HCT116 (cell line): ENCODE results near the gene WDR70. TPM values are rescaled to one million over a fixed set of nuclear protein-coding genes. Genes with fewer than 3 reads are reported as not detected.

Experiments used
- ATAC-seq: fragments of 200-7000 bp; cut with Tn5 transposase; 2 replicates; pipeline ENCODE4 v1.9.1; 2020; ENCODE audit warnings: mild to moderate bottlenecking, moderate library complexity
- BruUV-seq: library from RNA; stranded (reverse); fragments of 400-500 nt; replicated peaks from 2 replicates; lab custom pipeline; 2021; lab: Mats Ljungman, UMichigan
- CTCF ChIA-PET: fragments of 300-600 bp; sonication (Branson Sonifier 250); formaldehyde crosslinking; loops from one replicate; lab custom pipeline; 2021; ENCODE audit warnings: antibody characterized with exemption; lab: Charles Lee
- POLR2A ChIA-PET: fragments of 300-600, 350-600 bp; sonication (Branson Sonifier 250); formaldehyde crosslinking; loops from one replicate; lab custom pipeline; 2021; ENCODE audit warnings: antibody characterized with exemption; lab: Charles Lee
- RAD21 ChIA-PET, 2 experiments: fragments of 300-600 bp; sonication (Branson Sonifier 250); formaldehyde crosslinking; loops; one replicate each; lab custom pipeline; 2023; ENCODE audit warnings: low total read pairs in 2 of 2; ENCODE audit not compliant: uncharacterized antibody in 2 of 2, unreplicated experiment in 2 of 2, low non-redundant PET in 1 of 2; lab: Charles Lee
- DNase-seq: peaks from one replicate; pipeline ENCODE4 v3.0.0-alpha.2; 2010; ENCODE audit warnings: low read depth, low spot score
- H2AFZ ChIP-seq: fragments of 200-600 bp; shearing (Covaris generic), sonication (generic); 2 replicates; pipeline ENCODE4 v1.6.1; 2017; ENCODE audit warnings: low read depth, mixed run types, mixed read lengths, antibody characterized with exemption, low read length; ENCODE audit not compliant: poor library complexity, severe bottlenecking
- H3K27ac ChIP-seq: 2 replicates; pipeline ENCODE4 v1.5.1; 2012; ENCODE audit warnings: low read depth, low read length
- H3K27me3 ChIP-seq: fragments of 200-600 bp; sonication (generic); 2 replicates; pipeline ENCODE4 v1.6.1; 2016; ENCODE audit warnings: mixed run types, low read length, mixed read lengths; ENCODE audit not compliant: insufficient read depth
- H3K36me3 ChIP-seq, 2 experiments: fragments of 200-500 bp in 1 of 2; fragments of 200-600 bp in 1 of 2; sonication (Bioruptor generic) in 1 of 2; sonication (generic) in 1 of 2; 2 replicates each; pipeline versions ENCODE4 v1.5.1 to v1.6.1; 2014 to 2016; ENCODE audit warnings: low read length in 2 of 2, inconsistent platforms in 1 of 2, mixed read lengths in 1 of 2, mixed run types in 1 of 2; ENCODE audit not compliant: insufficient read depth in 2 of 2, control insufficient read depth in 1 of 2
- H3K4me1 ChIP-seq, 2 experiments: fragments of 200-600 bp in 1 of 2; sonication (generic) in 1 of 2; 2 replicates each; pipeline versions ENCODE4 v1.5.1 to v1.6.1; 2012 to 2017; ENCODE audit warnings: low read length in 2 of 2, inconsistent platforms in 1 of 2, mild to moderate bottlenecking in 1 of 2, mixed read lengths in 1 of 2, mixed run types in 1 of 2, moderate library complexity in 1 of 2; ENCODE audit not compliant: insufficient read depth in 2 of 2, control insufficient read depth in 1 of 2
- H3K4me2 ChIP-seq: fragments of 200-600 bp; sonication (generic); 2 replicates; pipeline ENCODE4 v1.6.1; 2017; ENCODE audit warnings: mixed run types, low read length, mixed read lengths
- H3K4me3 ChIP-seq, 2 experiments: fragments of 200-600 bp in 1 of 2; sonication (generic) in 1 of 2; replicated peaks in 1 of 2; 2 replicates each; pipeline ENCODE4 v1.5.1; 2011 to 2016; ENCODE audit warnings: low read length in 2 of 2, control low read depth in 1 of 2, low read depth in 1 of 2, mild to moderate bottlenecking in 1 of 2, mixed read lengths in 1 of 2, mixed run types in 1 of 2
- H3K79me2 ChIP-seq: fragments of 200-600 bp; sonication (generic); 2 replicates; pipeline ENCODE4 v1.6.1; 2017; ENCODE audit warnings: mild to moderate bottlenecking, mixed run types, low read length, moderate library complexity, mixed read lengths; ENCODE audit not compliant: insufficient read depth
- H3K9ac ChIP-seq: fragments of 200-600 bp; sonication (generic); 2 replicates; pipeline ENCODE4 v1.6.1; 2016; ENCODE audit warnings: low read length, mixed read lengths
- H3K9me2 ChIP-seq: fragments of 200-600 bp; sonication (generic), shearing (Covaris generic); 2 replicates; pipeline ENCODE4 v1.6.1; 2017; ENCODE audit warnings: mixed run types, mild to moderate bottlenecking, moderate library complexity; ENCODE audit not compliant: insufficient read depth
- H3K9me3 ChIP-seq, 2 experiments: fragments of 200-500 bp in 1 of 2; fragments of 200-600 bp in 1 of 2; sonication (Bioruptor generic) in 1 of 2; sonication (generic) in 1 of 2; 2 replicates each; pipeline ENCODE4 v1.6.1; 2014 to 2017; ENCODE audit warnings: low read length in 2 of 2, mixed read lengths in 2 of 2, inconsistent platforms in 1 of 2, low read depth in 1 of 2, mild to moderate bottlenecking in 1 of 2, mixed run types in 1 of 2, moderate library complexity in 1 of 2; ENCODE audit not compliant: control insufficient read depth in 1 of 2, insufficient read depth in 1 of 2
- H4K20me1 ChIP-seq: fragments of 200-600 bp; sonication (generic), shearing (Covaris generic); 2 replicates; pipeline ENCODE4 v1.6.1; 2017; ENCODE audit warnings: mixed run types, mild to moderate bottlenecking, moderate library complexity; ENCODE audit not compliant: insufficient read depth
- CEBPB ChIP-seq: IDR thresholded peaks from 2 replicates; pipeline ENCODE4 v1.6.1; 2012; ENCODE audit warnings: low read depth
- EGR1 ChIP-seq: IDR thresholded peaks from 2 replicates; pipeline ENCODE4 v1.6.1; 2012; ENCODE audit warnings: low read depth
- EZH2 ChIP-seq: fragments of 200-600 bp; sonication (generic); IDR thresholded peaks from 2 replicates; pipeline ENCODE4 v1.6.1; 2017; ENCODE audit warnings: antibody characterized with exemption, mixed run types
- EZH2phosphoT487 ChIP-seq: fragments of 200-600 bp; IDR thresholded peaks from 2 replicates; pipeline ENCODE4 v1.6.1; 2018; ENCODE audit warnings: antibody characterized with exemption, borderline replicate concordance
- JUND ChIP-seq: IDR thresholded peaks from 2 replicates; pipeline ENCODE4 v1.6.1; 2012
- RAD21 ChIP-seq: IDR thresholded peaks from 2 replicates; pipeline ENCODE4 v1.6.1; 2012; ENCODE audit warnings: low read depth, mild to moderate bottlenecking
- SIN3A ChIP-seq: IDR thresholded peaks from 2 replicates; pipeline ENCODE4 v1.6.1; 2012; ENCODE audit warnings: low read depth
- SRF ChIP-seq: IDR thresholded peaks from 2 replicates; pipeline ENCODE4 v1.6.1; 2012; ENCODE audit warnings: low read depth
- TCF7L2 ChIP-seq: IDR thresholded peaks from 2 replicates; pipeline ENCODE4 v1.7.0; 2011; ENCODE audit warnings: borderline replicate concordance, inconsistent platforms; ENCODE audit not compliant: insufficient read depth, insufficient read length; ENCODE audit errors: extremely low read depth
- YY1 ChIP-seq: IDR thresholded peaks from 2 replicates; pipeline ENCODE4 v1.6.1; 2011; ENCODE audit warnings: low read length, low read depth, moderate library complexity, mild to moderate bottlenecking; ENCODE audit not compliant: insufficient replicate concordance; ENCODE audit errors: extremely low read depth
- ZFX ChIP-seq: fragments of 450-650 bp; IDR thresholded peaks from 2 replicates; pipeline ENCODE4 v1.6.1; 2017
- ZNF274 ChIP-seq: fragments of 200-500 bp; sonication (Bioruptor generic); IDR thresholded peaks from 2 replicates; pipeline ENCODE4 v1.6.1; 2014; ENCODE audit warnings: mild to moderate bottlenecking, low read depth, low read length, inconsistent platforms
- intact Hi-C: fragments of 100-400 bp; cut with micrococcal nuclease; formaldehyde crosslinking; loops from 2 replicates; pipeline ENCODE4 v1.10.0; 2022
- total RNA-seq: library from RNA; stranded (reverse); gene quantifications from one replicate; pipeline ENCODE4 v1.2.1, GENCODE V29; 2021; ENCODE audit not compliant: unreplicated experiment
- TF ChIP-seq, protein P1 (sequence below), 3 experiments: fragments of 200-600 bp in 1 of 3; sonication (generic) in 1 of 3; IDR thresholded peaks in 2 of 3; conservative IDR thresholded peaks in 1 of 3; 2 replicates each; pipeline ENCODE4 v1.5.1; 2012 to 2017; ENCODE audit warnings: low read depth in 2 of 3, low read length in 2 of 3, antibody characterized with exemption in 1 of 3, borderline replicate concordance in 1 of 3, control low read depth in 1 of 3, mild to moderate bottlenecking in 1 of 3, mixed read lengths in 1 of 3, mixed run types in 1 of 3, moderate library complexity in 1 of 3; ENCODE audit not compliant: insufficient read depth in 1 of 3
- TF ChIP-seq, protein P2 (sequence below): IDR thresholded peaks from 2 replicates; pipeline ENCODE4 v1.6.1; 2012

The WDR70 gene
- total RNA-seq, 1 experiment from 2014 or later, result 31.1 TPM

DNA sequence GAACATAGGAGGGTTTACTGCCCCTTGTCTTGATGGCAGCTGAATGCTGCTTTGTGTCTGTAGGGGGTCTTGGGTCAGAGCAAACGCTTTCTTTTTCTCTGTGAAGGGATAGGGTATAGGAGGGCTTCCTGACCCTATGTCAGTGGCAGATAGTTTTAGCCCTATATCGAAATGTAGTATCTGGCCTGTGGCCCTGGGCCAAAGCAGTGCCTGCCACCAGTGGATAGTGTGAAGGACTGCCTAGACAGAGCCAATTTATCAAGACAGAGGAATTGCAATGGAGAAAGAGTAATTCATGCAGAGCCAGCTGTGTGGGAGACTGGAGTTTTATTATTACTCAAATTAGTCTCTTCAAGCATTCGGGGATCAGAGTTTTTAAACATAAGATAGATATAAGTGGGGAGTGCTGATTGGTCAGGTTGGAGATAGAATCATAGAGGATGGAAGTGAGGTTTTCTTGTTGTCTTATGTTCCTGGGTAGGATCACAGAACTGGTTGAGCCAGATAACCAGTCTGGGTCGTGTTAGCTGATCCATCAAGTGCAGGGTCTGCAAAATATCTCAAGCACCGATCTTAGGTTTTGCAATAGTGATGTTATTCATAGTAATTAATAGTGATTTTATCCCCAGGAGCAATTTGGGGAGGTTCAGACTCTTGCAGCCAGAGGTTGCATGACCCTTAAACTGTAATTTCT, 282.3 kb downstream of the WDR70 start:
- no peak overlapping the region for H2AFZ ChIP-seq
- BruUV-seq, result no TSS peak
- CTCF ChIA-PET, result no interaction called here

DNA sequence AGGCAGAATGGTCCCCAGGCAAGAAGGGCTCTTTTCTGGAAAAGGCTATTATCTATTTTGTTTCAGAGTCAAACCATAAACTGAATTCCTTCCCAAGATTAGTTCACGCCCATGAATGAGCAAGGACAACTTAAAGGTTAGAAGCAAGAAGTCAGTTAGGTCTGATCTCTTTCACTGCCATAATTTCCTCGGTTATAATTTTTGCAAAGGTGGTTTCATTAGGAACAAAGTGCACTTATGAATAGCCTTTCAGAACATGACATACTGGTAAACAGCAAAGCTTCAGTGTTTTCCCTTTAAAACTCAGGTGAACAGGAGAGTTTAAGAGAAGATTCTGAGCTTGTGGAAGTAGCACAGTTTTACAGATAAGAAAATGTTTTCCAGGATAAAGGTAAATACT, 282.8 kb downstream of the WDR70 start:
- H3K79me2 ChIP-seq, result no peaks in the 10 kb centered on the region
- H3K36me3 ChIP-seq, result no peaks in the 10 kb centered on the region
- POLR2A ChIA-PET, result no interaction called here
- H3K9ac ChIP-seq, result no peak overlapping the region
- no peaks in the 10 kb centered on the region for H3K9me3 ChIP-seq
- intact Hi-C loops, result no loop called here
- TF ChIP-seq, protein P1, sequence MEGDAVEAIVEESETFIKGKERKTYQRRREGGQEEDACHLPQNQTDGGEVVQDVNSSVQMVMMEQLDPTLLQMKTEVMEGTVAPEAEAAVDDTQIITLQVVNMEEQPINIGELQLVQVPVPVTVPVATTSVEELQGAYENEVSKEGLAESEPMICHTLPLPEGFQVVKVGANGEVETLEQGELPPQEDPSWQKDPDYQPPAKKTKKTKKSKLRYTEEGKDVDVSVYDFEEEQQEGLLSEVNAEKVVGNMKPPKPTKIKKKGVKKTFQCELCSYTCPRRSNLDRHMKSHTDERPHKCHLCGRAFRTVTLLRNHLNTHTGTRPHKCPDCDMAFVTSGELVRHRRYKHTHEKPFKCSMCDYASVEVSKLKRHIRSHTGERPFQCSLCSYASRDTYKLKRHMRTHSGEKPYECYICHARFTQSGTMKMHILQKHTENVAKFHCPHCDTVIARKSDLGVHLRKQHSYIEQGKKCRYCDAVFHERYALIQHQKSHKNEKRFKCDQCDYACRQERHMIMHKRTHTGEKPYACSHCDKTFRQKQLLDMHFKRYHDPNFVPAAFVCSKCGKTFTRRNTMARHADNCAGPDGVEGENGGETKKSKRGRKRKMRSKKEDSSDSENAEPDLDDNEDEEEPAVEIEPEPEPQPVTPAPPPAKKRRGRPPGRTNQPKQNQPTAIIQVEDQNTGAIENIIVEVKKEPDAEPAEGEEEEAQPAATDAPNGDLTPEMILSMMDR (IDR thresholded peaks at IDR 0.05 in 2 of 3, conservative IDR thresholded peaks at IDR 0.05 in 1 of 3; ENCODE audit: borderline replicate concordance in 1 of 3, insufficient read depth in 1 of 3, low read depth in 2 of 3, low read length in 2 of 3), result no peak
- TF ChIP-seq SRF, result no peak
- TF ChIP-seq EZH2phosphoT487, result no peak
- no peak for TF ChIP-seq ZFX
- no peak for TF ChIP-seq EZH2
- TF ChIP-seq YY1, result no peak
- TF ChIP-seq, protein P2, sequence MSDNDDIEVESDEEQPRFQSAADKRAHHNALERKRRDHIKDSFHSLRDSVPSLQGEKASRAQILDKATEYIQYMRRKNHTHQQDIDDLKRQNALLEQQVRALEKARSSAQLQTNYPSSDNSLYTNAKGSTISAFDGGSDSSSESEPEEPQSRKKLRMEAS, result no peak
- TF ChIP-seq EGR1, result no peak
- TF ChIP-seq SIN3A, result no peak
- no peak for TF ChIP-seq CEBPB
- TF ChIP-seq ZNF274, result no peak
- TF ChIP-seq JUND, result no peak
- no peak for TF ChIP-seq RAD21
- no peaks in the 10 kb centered on the region for H4K20me1 ChIP-seq
- RAD21 ChIA-PET, result no interaction called here
- ATAC-seq (no peak), DNase-seq (no peak)
- no peaks in the 10 kb centered on the region for H3K27me3 ChIP-seq
- peaks cover 21 to 33% of the 10 kb centered on the region in 2 experiments; a peak in 3 of 4 replicates for H3K4me1 ChIP-seq
- H3K4me3 ChIP-seq, result no peak overlapping the region
- H2AFZ ChIP-seq, result no peak overlapping the region
- H3K27ac ChIP-seq, result no peak overlapping the region
- no TSS peak for BruUV-seq
- H3K9me2 ChIP-seq, result no peaks in the 10 kb centered on the region
- CTCF ChIA-PET, result no interaction called here
- H3K4me2 ChIP-seq, result no peak overlapping the region

More for the DNA sequence above, 282.3 kb downstream of the WDR70 start:
- DNase-seq, result no peak
- Histone ChIP-seq H3K9me2 (no peaks in the 10 kb centered on the region), H3K79me2 (no peaks in the 10 kb centered on the region), H3K4me3 (no peak overlapping the region), H3K27ac (no peak overlapping the region), H3K9ac (no peak overlapping the region), H3K36me3 (no peaks in the 10 kb centered on the region), H3K4me2 (no peak overlapping the region), H3K9me3 (no peaks in the 10 kb centered on the region), H4K20me1 (no peaks in the 10 kb centered on the region), H3K4me1 (peaks cover 17 to 27% of the 10 kb centered on the region in 2 experiments; a peak in 3 of 4 replicates), H3K27me3 (no peaks in the 10 kb centered on the region)
- TF ChIP-seq TCF7L2, result no peak
- no peak for ATAC-seq
- intact Hi-C loops, result no loop called here
- ChIA-PET POLR2A (no interaction called here), RAD21 (no interaction called here)
